Memory B cell (primary cell): ENCODE results near the gene SPATA21.
"Not testable (repeated sequence)": the region's sequence is repeated elsewhere in the genome, so short reads cannot be mapped to it uniquely, and the experiment has no call there.

Source experiments
- ATAC-seq: fragments of 150-1000 bp; cut with Tn5 transposase; 2 replicates; pipeline ENCODE4 v1.10.0; 2021; ENCODE audit warnings: low read depth, mild to moderate bottlenecking, moderate library complexity
- DNase-seq, 2 donors: peaks; one replicate each; pipeline ENCODE4 v3.0.0; 2022; ENCODE audit warnings: low spot score in 2 of 2
- H3K27ac Mint-ChIP-seq: one replicate; pipeline ENCODE4 v1.8.0; 2022; ENCODE audit warnings: mild to moderate bottlenecking, moderate library complexity, mixed read lengths
- H3K27me3 Mint-ChIP-seq: one replicate; pipeline ENCODE4 v1.8.0; 2022; ENCODE audit warnings: mixed read lengths
- H3K36me3 Mint-ChIP-seq: one replicate; pipeline ENCODE4 v1.8.0; 2022; ENCODE audit warnings: mild to moderate bottlenecking, mixed read lengths
- H3K4me1 Mint-ChIP-seq: one replicate; pipeline ENCODE4 v1.8.0; 2022; ENCODE audit warnings: mixed read lengths
- H3K4me3 Mint-ChIP-seq: one replicate; pipeline ENCODE4 v1.8.0; 2022; ENCODE audit warnings: mild to moderate bottlenecking, moderate library complexity, mixed read lengths
- H3K9me3 Mint-ChIP-seq: one replicate; pipeline ENCODE4 v1.8.0; 2022; ENCODE audit warnings: mixed read lengths

Gene SPATA21

DNA sequence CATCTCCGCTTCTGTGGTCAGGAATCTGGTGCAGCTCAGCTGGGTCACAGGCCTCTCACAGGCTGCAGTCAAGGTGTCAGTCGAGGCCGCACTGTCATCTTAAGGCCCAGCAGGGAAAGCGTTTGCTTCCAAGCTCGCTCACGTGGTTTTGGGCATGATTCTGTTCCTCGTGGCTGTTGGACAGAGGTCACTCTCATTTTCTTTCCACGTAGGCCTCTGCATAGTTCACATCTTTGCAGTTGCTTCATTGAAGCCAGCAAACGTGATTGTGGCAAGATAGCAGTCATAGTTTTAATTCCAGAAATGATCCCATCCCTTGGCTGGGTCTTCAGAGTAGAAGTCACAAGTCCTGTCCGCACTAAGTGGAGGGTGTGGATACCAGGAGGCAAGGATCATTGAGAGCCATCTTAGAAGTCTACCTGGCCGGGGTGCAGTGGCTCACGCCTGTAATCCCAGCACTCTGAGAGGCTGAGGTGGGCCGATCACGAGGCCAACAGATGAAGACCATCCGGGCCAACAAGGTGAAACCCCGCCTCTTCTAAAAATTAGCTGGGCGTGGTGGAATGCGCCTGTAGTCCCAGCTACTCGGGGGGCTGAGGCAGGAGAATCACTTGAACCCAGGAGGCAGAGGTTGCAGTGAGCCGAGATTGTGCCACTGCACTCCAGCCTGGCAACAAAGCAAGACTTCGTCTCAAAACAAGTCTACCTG is 27.8 kb upstream of the SPATA21 start:
- no peaks in the 10 kb centered on the region for H3K4me1 Mint-ChIP-seq
- H3K27ac Mint-ChIP-seq = no peak overlapping the region
- ATAC-seq (no peak), DNase-seq (no peak)
- no peak overlapping the region for H3K4me3 Mint-ChIP-seq
- peaks cover 12% of the 10 kb centered on the region for H3K36me3 Mint-ChIP-seq
- no peaks in the 10 kb centered on the region for H3K27me3 Mint-ChIP-seq
- H3K9me3 Mint-ChIP-seq = no peaks in the 10 kb centered on the region

DNA sequence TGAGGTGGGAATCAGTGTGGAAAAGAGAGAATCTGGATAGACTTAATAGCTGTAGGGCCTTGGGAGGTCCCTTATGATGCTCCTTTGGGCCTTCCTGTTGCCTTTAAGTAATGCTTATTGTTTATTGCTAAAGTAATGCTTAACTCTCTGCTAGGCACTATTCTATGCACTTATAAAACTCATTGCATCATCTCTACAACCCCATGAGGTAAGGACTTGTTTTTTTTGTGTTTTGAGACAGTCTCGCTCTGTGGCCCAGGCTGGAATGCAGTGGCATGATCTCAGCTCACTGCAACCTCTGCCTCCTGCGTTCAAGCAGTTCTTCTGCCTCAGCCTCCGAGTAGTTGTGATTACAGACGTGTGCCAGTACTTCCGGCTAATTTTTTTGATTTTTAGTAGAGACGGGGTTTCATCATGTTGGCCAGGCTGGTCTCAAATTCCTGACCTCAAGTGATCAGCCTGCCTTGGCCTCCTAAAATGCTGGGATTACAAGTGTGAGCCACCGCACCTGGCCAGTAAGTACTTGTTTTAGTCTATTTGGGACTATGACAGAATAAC is 25.6 kb upstream of the SPATA21 start:
- H3K27me3 Mint-ChIP-seq = no peaks in the 10 kb centered on the region
- no peak overlapping the region for H3K27ac Mint-ChIP-seq
- H3K9me3 Mint-ChIP-seq = no peaks in the 10 kb centered on the region
- peaks cover 13% of the 10 kb centered on the region for H3K36me3 Mint-ChIP-seq
- no peak for ATAC-seq
- no peaks in the 10 kb centered on the region for H3K4me1 Mint-ChIP-seq
- no peak overlapping the region for H3K4me3 Mint-ChIP-seq
- DNase-seq = no peak

DNA sequence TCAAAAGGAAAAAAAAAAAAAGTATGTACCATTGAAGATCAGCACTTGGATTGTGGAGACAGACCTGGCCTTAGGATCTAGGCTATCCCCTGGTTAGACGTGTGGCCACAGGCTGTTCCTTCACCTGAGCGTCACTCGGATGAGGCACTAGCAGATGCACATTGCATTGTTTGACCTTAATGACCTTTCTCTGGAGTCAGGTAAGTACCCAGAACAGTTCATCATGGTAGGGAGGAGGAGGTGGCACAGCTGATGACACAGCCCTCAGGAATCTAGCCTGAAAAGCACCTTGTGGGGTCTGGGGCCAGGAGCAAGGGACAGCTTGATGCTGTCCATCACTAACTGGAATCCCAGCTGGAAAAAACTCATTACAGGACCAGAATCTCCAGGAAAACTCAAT is 24.5 kb upstream of the SPATA21 start:
- Mint-ChIP-seq H3K27ac (no peak overlapping the region), H3K4me3 (no peak overlapping the region), H3K9me3 (no peaks in the 10 kb centered on the region), H3K36me3 (peaks cover 13% of the 10 kb centered on the region), H3K27me3 (no peaks in the 10 kb centered on the region), H3K4me1 (no peaks in the 10 kb centered on the region)
- no peak for DNase-seq
- no peak for ATAC-seq

DNA sequence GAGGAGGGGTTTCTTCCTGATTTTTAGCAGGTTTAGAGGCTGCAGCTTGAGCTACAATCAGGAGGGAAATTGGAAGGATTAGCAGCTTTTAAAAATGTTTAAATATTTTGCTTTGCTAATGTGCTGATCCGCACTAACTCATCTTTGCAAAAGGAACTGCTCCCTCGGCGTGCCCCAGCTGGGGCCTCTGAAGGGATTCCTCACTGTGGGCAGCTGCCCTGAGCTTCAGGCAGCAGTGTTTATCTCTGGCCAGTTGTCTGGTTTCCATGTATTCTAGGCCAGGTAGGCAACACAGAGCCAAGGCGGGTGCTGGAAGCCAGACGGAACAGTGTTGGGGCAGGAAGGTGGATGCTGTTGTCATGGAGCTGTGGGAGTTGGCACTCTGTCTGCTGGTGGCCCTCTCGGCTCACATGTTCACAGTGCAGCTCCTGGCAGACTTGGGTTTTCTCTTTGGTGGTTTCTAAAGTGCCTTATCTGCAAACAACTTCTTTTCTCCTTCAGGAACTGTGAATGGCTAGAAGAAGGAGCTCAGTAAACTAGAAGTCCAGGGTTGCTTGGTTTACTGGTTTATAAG is 22.2 kb upstream of the SPATA21 start:
- H3K9me3 Mint-ChIP-seq = no peaks in the 10 kb centered on the region
- no peaks in the 10 kb centered on the region for H3K4me1 Mint-ChIP-seq
- no peaks in the 10 kb centered on the region for H3K27me3 Mint-ChIP-seq
- H3K36me3 Mint-ChIP-seq = peaks cover 19% of the 10 kb centered on the region
- ATAC-seq = no peak
- DNase-seq = no peak
- H3K4me3 Mint-ChIP-seq = no peak overlapping the region
- H3K27ac Mint-ChIP-seq = no peak overlapping the region

DNA sequence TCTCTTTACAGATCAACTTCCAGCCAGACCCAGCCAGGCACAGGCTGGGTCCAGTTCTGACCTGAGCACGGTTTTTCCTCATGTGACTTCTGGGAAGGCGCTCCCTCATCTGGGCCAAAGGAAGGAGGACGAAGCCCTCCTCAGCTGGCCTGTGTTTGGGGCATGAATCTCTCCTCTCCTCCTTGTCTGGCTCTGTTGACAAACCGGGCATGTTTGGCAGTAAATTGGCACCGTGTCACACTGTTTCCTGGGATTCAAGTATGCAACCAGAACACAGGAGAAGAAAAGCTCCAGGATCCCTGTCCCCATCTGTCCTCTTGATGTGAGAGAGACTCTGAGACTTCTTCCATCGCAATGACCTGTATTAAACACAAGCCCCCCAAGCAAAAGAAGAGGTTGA is 21.6 kb upstream of the SPATA21 start:
- Mint-ChIP-seq H3K36me3 (peaks cover 19% of the 10 kb centered on the region), H3K27me3 (no peaks in the 10 kb centered on the region), H3K9me3 (no peaks in the 10 kb centered on the region), H3K27ac (no peak overlapping the region), H3K4me3 (no peak overlapping the region), H3K4me1 (no peaks in the 10 kb centered on the region)
- ATAC-seq (no peak), DNase-seq (no peak)

DNA sequence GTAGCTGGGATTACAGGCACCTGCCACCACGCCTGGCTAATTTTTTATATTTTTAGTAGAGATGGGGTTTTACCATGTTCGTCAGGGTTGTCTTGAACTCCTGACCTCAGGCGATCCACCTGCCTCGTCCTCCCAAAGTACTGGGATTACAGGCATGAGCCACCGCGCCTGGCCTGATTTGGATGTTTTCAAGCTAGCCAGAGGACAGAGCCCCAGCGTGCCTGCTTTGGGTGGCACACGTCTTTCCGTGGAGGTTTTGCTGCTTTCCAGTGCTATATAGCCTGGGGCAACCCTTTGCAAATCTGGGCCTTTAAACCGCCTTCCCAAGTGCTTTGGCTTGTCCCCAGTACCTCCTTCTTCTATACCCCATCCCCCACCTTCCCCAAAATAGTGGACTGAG is 18.9 kb upstream of the SPATA21 start:
- not testable (repeated sequence) for H3K4me1 Mint-ChIP-seq, H3K27me3 Mint-ChIP-seq, H3K9me3 Mint-ChIP-seq, DNase-seq, ATAC-seq, H3K4me3 Mint-ChIP-seq
- Mint-ChIP-seq H3K36me3 (peaks cover 23% of the 10 kb centered on the region), H3K27ac (peak overlapping the region; percentile 60)

DNA sequence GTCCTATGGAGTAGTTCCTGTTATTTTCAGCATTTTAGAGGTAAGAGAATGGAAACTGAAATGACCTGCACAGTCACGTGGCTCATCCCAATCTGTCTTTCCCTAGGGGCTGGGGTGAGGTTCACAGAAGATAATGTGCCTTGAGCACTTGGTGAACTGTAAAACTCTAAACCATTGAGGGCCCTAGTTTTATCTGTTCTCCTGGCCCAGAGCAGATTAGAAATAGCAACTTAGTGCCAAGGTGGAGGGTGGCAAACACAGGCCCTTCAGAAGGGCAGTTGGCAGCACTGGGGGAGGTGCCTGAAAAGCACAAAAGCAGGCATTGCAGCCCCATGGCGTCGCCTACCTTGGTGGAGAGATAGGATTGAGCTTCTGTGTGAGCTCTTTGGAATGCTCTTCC is 17.7 kb upstream of the SPATA21 start:
- not testable (repeated sequence) for H3K27ac Mint-ChIP-seq, DNase-seq, H3K4me3 Mint-ChIP-seq, ATAC-seq, H3K9me3 Mint-ChIP-seq, H3K27me3 Mint-ChIP-seq
- H3K4me1 Mint-ChIP-seq = peaks cover 14% of the 10 kb centered on the region
- peaks cover 23% of the 10 kb centered on the region for H3K36me3 Mint-ChIP-seq

DNA sequence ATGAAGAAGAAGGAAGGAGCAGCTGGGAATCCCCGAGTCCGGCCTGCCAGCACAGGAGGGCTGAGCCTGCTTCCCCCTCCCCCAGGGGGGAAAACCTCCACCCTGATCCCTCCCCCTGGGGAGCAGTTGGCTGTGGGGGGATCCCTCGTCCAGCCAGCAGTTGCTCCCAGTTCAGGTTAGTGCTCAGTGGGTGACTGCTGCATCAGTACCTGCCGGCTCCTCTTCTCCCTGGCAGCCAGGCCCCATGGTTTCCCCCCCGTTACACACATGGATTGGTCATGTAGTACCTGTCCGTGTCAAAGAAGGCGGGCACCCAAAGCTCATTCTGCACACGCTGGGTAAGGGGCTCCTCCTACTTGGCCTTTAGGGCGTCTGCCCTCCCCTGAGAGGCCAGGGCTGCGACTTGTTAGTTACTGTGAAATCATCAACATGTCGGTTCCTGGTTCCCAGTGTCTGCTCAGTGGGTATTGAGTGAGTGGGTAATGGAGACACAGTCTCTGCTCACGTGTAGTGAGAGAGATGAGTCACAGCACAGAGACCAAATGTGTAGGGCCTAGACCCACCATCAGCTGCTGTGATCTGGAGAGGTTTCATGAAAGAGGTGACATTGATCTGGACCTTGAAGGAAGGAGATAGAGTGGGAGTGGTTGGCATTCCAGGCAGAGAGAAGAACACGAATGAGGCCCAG is 14.8 kb upstream of the SPATA21 start:
- peak; percentile 34 for ATAC-seq
- H3K4me3 Mint-ChIP-seq = no peak overlapping the region
- no peaks in the 10 kb centered on the region for H3K9me3 Mint-ChIP-seq
- peaks cover 17% of the 10 kb centered on the region for H3K4me1 Mint-ChIP-seq
- H3K27me3 Mint-ChIP-seq = no peaks in the 10 kb centered on the region
- no peak for DNase-seq
- peaks cover 33% of the 10 kb centered on the region for H3K36me3 Mint-ChIP-seq
- H3K27ac Mint-ChIP-seq = peak overlapping the region; percentile 62

DNA sequence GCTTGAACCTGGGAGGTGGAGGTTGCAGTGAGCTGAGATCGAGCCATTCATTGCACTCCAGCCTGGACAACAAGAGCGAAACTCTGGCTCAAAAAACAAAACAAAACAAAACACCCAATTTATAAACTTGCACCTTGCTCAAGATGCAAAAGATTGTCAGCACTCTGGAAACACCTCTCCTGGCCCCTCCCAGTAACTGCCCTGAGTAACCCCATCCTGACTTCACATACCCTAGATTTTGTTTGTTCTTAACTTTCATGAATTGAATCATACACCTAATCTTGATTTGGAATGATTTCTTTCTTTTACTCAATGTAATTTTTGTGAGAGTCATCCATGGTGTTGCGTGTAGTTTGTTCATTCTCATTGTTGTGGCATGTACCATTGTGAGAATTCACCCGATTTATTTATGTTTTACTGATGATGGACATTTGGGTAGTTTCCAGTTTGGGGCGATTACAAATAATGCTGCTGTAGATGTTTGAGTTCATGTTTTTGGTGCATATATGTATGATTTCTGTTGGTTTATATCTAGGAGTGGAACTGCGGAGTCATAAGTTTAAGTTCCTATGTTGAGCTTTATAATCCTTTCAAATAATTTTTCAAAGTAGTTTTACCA is 13.7 kb upstream of the SPATA21 start:
- Mint-ChIP-seq H3K27ac (peak overlapping the region; percentile 85), H3K9me3 (no peaks in the 10 kb centered on the region), H3K36me3 (peaks cover 28% of the 10 kb centered on the region), H3K4me1 (peaks cover 17% of the 10 kb centered on the region), H3K4me3 (no peak overlapping the region), H3K27me3 (no peaks in the 10 kb centered on the region)
- ATAC-seq (no peak), DNase-seq (no peak)

DNA sequence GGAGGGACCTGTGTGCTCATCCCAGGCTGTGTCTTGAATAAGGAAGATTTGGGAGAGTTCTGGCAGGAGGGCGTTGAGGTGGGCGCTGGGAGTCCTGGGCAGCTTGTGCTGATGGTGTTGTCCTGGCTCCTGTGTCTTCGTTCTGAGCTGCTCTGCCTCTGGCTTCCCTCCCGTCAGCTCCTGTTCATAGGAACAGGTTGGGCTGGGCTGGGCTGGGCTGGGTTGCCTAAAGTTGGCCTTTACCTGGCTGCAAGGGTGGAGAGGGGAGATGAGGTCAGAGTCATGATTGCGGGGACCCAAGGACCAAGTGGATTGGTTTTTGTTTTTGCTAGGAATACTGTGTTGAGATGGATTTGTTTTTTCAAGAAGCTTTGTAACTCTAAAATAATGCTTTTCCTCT is 12.4 kb upstream of the SPATA21 start:
- Mint-ChIP-seq H3K27me3 (no peaks in the 10 kb centered on the region), H3K36me3 (peaks cover 25% of the 10 kb centered on the region), H3K4me3 (no peak overlapping the region), H3K4me1 (peaks cover 17% of the 10 kb centered on the region), H3K9me3 (no peaks in the 10 kb centered on the region), H3K27ac (peak overlapping the region; percentile 16)
- ATAC-seq = no peak
- no peak for DNase-seq

DNA sequence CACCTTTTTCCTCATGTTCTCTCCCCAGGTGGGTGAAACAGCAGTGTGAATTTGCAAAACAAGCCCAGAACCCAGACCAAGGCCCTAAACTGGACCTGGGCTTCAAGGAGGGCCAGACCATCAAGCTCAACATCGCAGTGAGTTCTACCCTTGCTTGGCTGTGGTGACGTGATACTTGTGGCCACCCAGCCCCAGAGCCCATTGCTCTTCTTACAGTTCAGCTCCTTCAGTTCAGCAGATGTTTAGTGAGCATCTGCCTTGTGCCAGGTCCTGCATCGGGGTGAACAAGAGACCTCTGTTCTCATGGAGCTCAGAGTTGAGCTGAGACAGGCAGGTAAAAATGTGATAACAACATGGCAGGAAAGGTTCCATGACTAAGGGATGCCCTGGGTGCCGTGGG is 11.8 kb upstream of the SPATA21 start:
- Mint-ChIP-seq H3K36me3 (peaks cover 28% of the 10 kb centered on the region), H3K27ac (peak overlapping the region; percentile 16), H3K9me3 (no peaks in the 10 kb centered on the region), H3K4me1 (peaks cover 20% of the 10 kb centered on the region), H3K4me3 (no peak overlapping the region), H3K27me3 (no peaks in the 10 kb centered on the region)
- ATAC-seq = no peak
- no peak for DNase-seq

DNA sequence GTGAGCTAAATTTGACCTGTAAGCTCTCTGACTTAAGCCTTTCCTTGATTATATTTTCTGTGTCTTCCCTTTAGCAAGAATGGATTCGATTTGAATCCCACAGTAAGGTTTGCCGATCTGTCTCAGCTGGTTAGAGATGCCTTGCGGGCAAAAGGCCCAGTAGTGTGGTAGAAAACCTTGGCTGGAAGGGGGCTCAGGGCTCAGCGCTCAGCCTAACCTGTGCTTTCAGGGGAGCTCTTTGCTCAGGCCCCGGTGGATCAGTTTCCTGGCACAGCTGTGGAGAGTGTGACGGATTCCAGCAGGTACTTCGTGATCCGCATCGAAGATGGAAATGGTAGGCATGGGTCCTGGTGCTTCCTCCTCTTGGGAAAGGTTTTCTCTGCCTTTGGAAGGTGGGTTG is 10.4 kb upstream of the SPATA21 start:
- H3K36me3 Mint-ChIP-seq = peaks cover 31% of the 10 kb centered on the region
- no peaks in the 10 kb centered on the region for H3K27me3 Mint-ChIP-seq
- H3K27ac Mint-ChIP-seq = peak overlapping the region; percentile 56
- no peak overlapping the region for H3K4me3 Mint-ChIP-seq
- peaks cover 22% of the 10 kb centered on the region for H3K4me1 Mint-ChIP-seq
- no peaks in the 10 kb centered on the region for H3K9me3 Mint-ChIP-seq
- ATAC-seq (no peak), DNase-seq (no peak)

DNA sequence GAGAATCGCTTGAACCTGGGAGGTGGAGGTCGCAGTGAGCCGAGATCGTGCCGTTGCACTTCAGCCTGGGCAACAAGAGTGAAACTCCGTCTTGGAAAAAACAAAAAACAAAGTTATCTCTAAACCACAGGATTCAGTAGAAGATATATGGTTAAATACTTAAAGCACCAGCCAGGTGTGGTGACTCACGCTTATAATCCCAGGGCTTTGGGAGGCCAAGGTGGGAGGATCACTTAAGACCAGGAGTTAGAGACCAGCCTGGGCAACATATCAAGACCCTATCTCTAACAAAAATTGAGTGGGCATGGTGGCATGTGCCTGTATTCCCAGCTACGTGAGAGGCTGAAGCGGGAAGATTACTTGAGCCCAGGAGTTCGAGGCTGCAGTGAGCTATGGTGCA is 8.9 kb upstream of the SPATA21 start:
- H3K27me3 Mint-ChIP-seq = no peaks in the 10 kb centered on the region
- H3K4me3 Mint-ChIP-seq = no peak overlapping the region
- H3K9me3 Mint-ChIP-seq = no peaks in the 10 kb centered on the region
- H3K36me3 Mint-ChIP-seq = peaks cover 23% of the 10 kb centered on the region
- ATAC-seq = no peak
- DNase-seq = no peak
- peaks cover 15% of the 10 kb centered on the region for H3K4me1 Mint-ChIP-seq
- no peak overlapping the region for H3K27ac Mint-ChIP-seq

DNA sequence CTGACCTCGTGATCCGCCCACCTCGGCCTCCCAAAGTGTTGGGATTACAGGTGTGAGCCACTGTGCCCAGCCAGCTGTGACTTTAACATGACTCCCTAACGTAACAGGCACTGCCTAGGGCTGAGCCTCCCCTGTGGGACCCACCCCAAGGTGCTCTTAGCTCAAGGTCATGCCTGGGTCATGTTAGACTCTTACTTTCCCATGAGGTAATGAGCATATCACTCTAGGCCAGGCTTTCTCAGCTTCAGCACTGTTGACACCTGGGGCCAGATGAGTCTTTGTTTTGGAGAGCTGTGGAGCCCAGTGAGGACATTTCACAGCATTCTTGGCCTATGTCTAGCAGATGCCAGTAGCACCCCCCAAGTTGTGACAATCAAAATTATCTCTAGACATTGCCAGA is 7.8 kb upstream of the SPATA21 start:
- Mint-ChIP-seq H3K9me3 (no peaks in the 10 kb centered on the region), H3K36me3 (peaks cover 18% of the 10 kb centered on the region), H3K4me3 (no peak overlapping the region), H3K27me3 (no peaks in the 10 kb centered on the region), H3K27ac (no peak overlapping the region), H3K4me1 (peaks cover 15% of the 10 kb centered on the region)
- ATAC-seq (no peak), DNase-seq (no peak)
